HG03520 (cell line): ENCODE data around the gene TMEM81.

ENCODE experiments used
- ATAC-seq: cut with Tn5 transposase; IDR thresholded peaks from one replicate; pipeline ENCODE4 v1.9.1; 2021; ENCODE audit warnings: mild to moderate bottlenecking, moderate library complexity; ENCODE audit not compliant: unreplicated experiment

The TMEM81 gene

GRCh38 chr1:205084360-205084759, at the start of gene TMEM81:
Gene TMEM81, minus strand, starts transcription at chr1:205084460. Its CDS starts 140 bp downstream, at chr1:205084320.
- ATAC-seq: no peak

- ATAC-seq: no peak
Observed at GRCh38 chr1:205133287-205133686, 49.0 kb upstream of the TMEM81 start.

- no peak for ATAC-seq
Observed at GRCh38 chr1:205129447-205130029, 45.3 kb upstream of the TMEM81 start.

- no peak for ATAC-seq
Observed at GRCh38 chr1:205128050-205128449, 43.8 kb upstream of the TMEM81 start.

- ATAC-seq: no peak
Observed at GRCh38 chr1:205127646-205128045, 43.4 kb upstream of the TMEM81 start.

- no peak for ATAC-seq
Observed at GRCh38 chr1:205124726-205125125, 40.5 kb upstream of the TMEM81 start.

- ATAC-seq: peak; percentile 8
Observed at GRCh38 chr1:205122489-205122882, 38.2 kb upstream of the TMEM81 start.

- peak; percentile 92 for ATAC-seq
Observed at GRCh38 chr1:205121660-205122488, 37.6 kb upstream of the TMEM81 start, which contains the start of gene RBBP5. Gene RBBP5, minus strand, starts transcription at chr1:205121978. Its CDS starts 105 bp downstream, at chr1:205121873.

GRCh38 chr1:205118752-205119151, 34.5 kb upstream of the TMEM81 start:
- ATAC-seq: no peak

- ATAC-seq: no peak
Observed at GRCh38 chr1:205111354-205111753, 27.1 kb upstream of the TMEM81 start.

- ATAC-seq: no peak
Observed at GRCh38 chr1:205109711-205110110, 25.5 kb upstream of the TMEM81 start.

- no peak for ATAC-seq
Observed at GRCh38 chr1:205109269-205109668, 25.0 kb upstream of the TMEM81 start.

GRCh38 chr1:205108464-205108863, 24.2 kb upstream of the TMEM81 start:
- ATAC-seq: no peak

- no peak for ATAC-seq
Observed at GRCh38 chr1:205107327-205107726, 23.1 kb upstream of the TMEM81 start.

- ATAC-seq: no peak
Observed at GRCh38 chr1:205102404-205102803, 18.1 kb upstream of the TMEM81 start.

- no peak for ATAC-seq
Observed at GRCh38 chr1:205098242-205098641, 14.0 kb upstream of the TMEM81 start.

- ATAC-seq: no peak
Observed at GRCh38 chr1:205095422-205095821, 11.2 kb upstream of the TMEM81 start.

GRCh38 chr1:205091043-205091740, 6.9 kb upstream of the TMEM81 start:
- no peak for ATAC-seq

- ATAC-seq: no peak
Observed at GRCh38 chr1:205088341-205088740, 4.1 kb upstream of the TMEM81 start.

GRCh38 chr1:205082431-205082830, 1.8 kb downstream of the TMEM81 start:
- ATAC-seq: no peak

- no peak for ATAC-seq
Observed at GRCh38 chr1:205077934-205078311, 6.3 kb downstream of the TMEM81 start.
